ENCODE results near the gene METAP1D. TPM values are rescaled to one million over a fixed set of nuclear protein-coding genes. Genes with fewer than 3 reads are reported as not detected.
"Not testable (repeated sequence)": the region's sequence is repeated elsewhere in the genome, so short reads cannot be mapped to it uniquely, and the experiment has no call there.

Gene METAP1D
- total RNA-seq, 1 donor from 2014 or later = 4.8 TPM

DNA sequence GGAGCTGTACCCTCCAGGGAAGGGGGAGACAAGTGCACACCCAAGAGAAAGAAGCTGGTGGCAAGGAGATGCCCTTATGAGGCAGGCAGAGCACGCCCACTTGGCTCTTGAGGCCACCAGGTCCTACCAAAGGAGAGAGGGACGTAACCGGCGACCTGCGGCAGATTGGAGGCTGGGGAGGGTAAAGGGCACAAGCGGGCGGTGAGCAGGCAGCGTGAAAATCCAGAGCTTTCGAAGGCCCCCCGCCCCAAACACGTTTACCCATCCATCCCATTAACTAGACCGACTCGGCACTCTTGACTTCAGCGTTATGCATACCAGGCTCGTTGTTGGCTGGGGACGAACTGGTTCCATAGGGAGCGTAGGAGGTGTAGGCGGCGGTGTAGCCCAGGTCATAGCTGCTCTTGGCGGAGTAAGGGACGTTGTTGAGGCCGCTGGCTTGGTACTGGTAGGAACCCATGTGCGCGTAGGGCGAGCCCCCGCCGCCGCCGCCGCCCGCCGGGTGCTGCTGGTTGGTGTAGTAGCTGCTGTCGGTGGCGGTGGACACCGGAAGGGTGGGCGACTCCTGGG, 102.2 kb downstream of the METAP1D start:
- no peak for DNase-seq (ENCODE audit: low read depth)

DNA sequence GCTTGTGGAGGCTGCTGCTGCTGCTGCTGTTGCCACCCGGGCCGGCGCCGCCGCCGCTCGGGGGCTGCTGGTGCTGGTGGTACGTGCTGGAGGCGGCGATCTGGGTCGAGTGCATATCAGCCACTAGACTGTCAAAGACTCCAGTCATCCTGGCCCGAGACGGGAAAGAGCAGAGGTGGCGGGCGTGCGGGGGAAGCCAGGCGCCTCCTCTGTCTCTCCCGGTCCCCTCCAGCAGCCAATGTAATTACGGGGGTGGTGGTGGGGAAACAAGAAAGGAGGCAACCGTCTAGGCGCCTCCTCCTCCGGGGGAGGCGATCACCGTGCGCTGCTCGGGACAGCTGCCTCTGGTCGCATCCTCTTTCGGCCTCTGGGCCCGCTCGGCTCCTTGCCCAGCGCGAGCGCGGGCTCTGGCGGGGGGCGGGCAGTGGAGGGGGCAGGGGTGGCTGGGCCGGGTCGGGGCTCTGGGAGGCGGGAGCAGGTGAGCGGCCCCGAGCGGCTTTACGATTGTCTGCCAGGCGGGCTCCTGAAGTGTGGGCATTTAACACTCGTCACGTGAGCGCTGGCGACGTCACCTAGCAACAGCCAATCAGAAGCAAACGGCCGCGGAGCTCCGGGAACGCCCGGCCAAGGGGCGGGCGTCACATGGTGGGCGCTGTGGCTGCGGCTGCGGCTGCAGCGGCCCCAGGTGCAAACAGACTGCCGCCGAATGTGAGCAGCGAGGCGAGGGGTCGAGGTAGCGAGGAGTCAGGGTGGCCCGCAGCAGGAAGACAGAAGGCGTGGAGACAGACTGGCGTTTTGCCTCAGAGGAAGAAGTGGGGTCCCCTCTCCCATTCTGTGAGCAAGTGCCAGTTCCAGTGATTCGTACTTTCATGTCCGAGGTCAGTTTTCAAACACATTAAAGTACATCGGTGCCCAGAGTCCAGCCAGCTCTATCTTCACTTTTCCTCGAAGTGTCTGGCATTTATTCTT, 102.9 kb downstream of the METAP1D start, which contains the start of gene DLX2:
DLX2 (minus strand) TSS at position 510 of the 969 bp plus-strand sequence; CDS start at position 148, 362 bp downstream.
- DNase-seq (ENCODE audit: low read depth) = peak; percentile 57

DNA sequence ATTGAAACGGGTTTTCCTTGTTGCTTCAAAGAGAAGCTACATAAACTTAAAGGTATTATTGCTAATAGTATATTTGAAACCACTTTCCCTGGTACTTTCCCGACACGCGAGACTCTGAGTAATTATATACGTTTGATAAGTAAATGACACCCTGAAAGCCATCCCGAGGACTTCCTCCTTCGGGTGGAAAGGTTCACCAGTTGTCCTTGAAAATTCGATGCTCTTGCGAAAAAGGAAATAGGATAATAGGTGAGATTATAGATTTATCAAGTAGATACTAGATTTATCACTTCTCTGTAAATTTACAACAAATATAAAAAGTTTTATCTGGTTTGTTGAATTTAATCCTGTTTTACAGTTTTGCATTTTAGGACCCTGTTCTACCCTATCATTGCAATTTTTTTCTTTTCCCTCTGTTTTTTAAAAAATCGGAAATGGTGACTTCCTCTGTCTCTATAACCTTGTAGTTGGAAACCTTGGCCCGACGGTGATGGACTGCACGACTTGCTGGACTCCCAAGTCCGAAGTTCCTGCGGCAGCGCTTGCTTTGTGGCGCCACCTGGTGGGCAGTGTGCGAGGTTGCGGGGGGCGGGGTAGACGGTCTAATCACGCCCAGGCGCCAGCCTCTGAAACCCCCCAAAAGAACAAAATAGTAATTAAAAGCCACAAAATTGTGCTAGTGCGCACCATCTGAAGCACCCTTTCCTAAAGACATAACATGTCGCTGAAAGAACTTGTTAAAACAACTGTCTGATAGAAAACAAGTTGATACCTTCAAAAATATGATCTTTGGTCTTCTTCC, 103.9 kb downstream of the METAP1D start:
- DNase-seq (ENCODE audit: low read depth) = peak; percentile 71

DNA sequence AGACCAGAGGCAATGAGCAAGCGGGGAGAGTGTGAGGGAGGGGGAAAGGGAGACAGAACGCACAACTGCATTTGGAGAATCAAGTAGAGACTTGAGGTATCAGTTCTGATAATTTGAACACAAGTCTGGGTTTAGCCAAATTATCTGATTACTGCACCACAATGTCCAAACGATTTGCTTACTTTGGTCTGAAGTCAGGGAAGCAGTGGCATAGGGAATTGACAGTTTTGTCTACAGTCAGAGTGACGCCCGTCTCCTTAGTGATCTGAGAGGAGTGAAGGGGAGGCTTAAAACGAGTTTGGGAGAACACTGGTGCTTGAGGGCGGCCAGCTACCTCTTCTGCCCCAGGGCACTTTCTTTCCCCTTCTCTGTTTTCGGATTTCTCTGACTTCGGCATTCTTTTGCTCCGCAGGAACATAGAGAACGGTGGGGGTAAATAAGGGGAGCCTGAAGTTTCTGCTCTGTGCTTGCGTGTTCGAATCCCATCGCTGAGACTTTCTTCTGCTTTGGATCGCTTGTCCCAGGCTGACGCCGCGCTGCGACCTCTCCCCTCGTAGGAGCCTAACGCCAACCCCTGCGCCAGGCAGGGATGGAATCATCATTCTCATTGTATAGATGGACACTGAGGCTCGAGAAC, 105.8 kb downstream of the METAP1D start:
- no peak for DNase-seq (ENCODE audit: low read depth)

DNA sequence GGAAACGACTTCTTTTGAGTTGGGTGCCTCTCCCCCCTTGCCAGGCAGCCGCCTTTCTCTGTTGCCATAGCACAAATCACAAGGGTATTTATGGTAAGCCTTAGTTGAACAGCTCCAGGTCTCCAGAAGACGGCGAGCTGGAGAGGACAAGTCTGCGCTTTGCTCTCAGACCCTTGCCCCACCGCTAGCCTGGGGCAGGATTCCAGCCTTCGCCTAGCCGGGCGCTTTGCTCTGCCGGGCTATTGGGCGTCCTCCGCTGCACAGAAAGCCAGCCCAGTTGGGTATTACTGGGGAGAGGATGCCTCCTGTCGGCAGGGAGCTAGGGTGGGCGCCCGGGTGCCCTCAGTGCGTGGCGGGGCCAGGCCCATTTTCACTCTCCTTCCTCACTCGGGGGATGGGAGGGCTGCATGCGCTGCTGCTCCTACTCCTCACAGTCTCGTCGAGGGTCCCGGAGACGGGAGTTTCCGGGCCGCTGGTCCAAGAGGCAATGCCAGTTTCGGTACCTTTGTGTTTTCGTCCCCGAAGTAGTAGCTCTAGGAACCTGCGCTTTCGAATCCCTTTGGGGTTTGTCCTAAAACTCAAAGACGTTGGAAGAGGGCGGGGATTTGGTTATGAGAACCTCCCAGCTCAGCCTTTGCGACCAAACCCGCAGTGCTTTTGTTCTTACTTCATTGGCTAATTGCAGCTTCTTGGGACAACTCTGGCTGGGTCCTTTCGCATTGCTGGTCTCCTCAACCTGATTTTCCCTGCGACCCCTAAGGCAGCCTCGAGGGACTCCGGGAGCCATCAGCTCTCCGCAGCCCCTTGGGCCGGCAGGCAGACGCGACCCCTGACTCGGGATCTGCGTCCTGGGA, 106.6 kb downstream of the METAP1D start:
- no peak for DNase-seq (ENCODE audit: low read depth)

DNA sequence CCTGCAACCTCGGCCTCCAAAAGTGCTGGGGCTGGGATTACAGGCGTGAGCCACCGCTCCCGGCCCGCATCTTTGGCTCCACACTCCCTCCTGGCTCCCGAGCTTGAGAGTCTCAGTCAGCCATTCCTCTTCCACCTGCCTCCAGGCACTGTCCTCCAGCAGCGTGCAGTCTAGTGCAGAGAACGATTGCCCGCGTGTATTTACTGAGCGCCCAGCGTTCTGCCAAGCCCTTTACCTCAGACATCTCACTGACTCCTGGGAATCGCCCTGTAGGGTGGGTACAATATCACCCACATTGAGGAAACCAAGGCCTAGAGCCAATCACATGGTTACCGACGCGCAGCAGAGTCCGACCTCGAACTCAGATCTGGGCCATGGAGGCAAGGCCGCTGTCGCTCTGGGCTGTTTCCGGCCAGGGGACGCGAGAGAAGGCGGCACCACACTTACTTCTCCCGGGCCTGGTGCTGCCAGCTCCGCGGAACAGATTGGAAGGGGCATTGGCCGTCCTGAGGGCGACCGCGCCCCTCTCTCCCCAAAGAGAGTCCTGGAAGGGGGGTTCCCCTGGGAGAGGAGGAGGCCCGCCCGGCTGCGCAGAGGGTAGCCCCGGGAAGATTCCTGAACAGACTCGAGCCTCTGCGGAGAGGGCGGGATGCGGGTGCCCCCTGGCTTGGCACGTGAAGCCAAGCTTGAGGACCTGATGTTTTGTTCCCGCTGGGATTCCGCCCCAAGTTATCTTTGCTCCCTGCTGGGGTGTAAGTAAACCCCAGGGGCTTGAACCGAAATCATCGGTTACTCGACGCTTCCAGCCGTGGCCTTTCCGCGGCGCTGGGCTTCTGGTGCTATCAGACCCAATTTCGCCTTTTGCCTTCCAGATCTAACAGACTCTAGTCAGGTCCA, 108.2 kb downstream of the METAP1D start:
- DNase-seq (ENCODE audit: low read depth) = no peak

DNA sequence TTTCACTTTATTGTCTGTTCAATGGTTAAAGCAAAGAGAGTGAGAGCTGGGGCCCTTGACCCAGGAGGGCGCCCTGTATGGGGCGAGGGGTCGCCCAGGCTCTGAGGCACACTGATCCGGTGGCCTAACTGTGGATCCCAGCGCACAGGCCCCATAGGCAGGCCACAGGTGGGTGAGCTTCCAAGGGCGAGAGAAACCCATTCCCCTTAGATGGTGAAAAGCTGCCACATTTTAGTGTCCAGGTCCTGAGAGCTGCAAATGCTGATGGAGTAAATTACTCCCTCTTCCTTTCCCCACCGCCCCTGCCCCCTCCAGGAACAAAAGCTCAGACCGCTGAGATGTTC, 108.8 kb downstream of the METAP1D start:
- no peak for DNase-seq (ENCODE audit: low read depth)

DNA sequence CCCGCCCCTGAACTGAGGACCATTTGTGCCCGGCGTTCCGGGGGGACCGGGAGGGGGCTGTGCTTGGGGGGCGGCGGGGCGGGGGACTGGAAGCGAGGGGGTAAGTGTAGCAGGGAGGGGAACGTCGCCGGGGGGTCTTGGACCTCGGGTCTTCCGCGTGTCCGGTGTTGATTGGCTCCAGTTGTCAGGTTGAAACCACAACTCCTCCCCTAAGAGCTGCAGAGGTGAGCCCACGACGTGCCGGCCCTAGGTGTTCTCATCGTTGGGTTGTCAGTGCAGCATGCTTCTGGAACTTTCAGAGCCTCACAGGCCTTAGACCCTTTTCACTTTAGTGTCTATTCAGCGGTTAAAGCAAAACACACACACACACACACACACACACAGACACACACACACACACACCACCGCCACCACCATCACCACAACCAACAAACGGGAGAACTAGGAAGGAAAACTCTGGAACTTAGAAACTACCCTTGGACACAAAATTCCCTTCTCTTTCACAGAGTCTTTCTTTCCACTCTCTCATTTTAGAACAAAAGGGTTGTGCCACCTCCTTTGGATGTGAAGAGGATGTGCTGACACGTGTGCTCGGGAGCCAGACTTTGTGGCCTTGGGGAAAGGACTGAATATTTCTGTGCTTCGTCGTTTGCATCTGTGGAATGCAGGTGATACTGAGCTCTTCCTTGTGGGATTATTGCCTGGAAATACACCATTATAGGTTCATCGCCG, 109.7 kb downstream of the METAP1D start:
- DNase-seq (ENCODE audit: low read depth) = no peak

DNA sequence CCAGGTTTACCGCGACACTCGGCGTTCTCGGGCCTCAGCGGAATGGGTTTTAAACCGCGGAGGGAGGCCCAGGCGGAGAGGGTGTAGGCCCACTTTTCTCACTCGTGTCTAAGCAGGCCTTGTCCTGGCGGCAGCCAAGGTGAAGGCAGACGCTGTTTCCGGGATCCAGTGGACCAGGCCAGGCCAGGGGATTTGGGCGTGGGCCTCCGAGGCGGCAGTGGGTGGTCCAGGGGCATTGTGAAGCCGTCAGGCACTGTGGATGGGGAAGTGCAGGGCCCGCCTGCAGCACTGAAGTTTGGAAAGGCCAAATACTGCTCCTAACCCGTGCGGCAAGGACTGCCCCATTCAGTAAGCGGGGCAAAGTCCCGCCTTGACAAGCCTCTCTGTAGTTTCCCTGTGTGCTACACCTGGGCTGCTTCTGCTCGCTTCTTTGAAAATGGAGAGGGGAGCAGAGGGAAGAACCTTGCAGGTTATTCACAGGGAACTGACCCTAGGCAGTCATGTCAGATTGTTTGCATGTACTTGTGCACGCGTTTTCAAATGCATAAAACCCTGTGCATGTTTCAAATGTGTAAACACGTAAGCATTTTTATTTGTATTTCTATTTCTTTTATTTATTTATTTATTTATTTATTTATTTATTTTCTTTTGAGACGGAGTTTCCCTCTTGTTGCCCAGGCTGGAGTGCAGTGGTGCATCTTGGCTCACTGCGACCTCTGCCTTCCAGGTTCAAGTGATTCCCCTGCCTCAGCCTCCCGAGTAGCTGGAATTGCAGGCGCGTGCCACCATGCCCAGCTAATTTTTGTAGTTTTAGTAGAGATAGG, 110.4 kb downstream of the METAP1D start:
- no peak for DNase-seq (ENCODE audit: low read depth)

DNA sequence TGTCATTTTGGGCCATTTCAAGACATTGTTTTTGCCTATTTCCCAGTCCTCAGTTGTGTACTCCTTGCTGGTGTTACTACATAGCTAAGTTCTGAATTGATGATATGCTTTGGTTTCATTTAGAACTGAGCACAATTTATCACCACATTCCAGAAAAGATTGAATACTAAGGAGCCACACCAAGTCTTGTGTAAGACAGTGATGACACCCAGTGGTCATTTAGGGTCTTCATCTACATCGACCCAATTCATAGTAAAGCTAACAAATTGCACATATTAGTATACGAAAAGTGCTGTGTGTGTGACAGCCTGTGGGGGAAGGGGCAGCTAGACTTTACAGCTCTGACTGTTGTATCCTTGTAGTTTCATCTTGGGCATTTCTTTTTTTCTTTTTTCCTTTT, 113.9 kb downstream of the METAP1D start:
- peak; percentile 38 for DNase-seq (ENCODE audit: low read depth)

DNA sequence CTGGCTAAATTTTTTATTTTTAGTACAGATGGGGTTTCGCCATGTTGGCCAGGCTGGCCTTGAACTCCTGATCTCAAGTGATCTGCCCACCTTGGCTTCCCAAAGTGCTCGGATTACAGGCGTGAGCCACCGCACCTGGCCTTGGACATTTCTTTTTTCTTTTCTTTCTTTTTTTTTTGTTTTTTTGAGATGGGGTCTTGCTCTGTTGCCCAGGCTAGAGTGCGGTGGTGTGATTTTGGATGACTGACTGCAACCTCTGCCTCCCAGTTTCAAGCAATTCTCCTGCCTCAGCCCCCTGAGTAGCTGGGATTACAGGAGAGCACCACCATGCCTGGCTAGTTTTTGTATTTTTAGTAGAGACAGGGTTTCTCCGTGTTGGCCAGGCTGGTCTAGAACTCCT, 114.4 kb downstream of the METAP1D start:
- not testable (repeated sequence) for DNase-seq (ENCODE audit: low read depth)

DNA sequence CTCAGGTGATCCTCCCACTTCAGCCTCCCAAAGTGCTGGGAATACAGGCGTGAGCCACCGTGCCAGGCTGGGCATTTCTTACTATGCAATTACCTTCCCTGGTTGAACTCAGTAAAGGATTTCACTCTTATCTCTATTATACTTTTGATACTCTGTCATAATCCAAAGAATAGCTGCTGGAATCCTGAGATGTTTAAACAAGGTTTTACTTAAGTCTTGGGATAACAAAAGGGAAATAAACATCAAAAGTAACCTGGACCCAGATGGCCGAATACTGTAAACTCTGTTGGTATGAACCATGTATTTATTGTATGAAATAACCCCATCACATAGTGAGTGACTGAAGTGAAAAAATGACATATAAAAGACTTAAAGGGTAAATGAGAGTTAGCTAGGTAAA, 114.8 kb downstream of the METAP1D start:
- no peak for DNase-seq (ENCODE audit: low read depth)

DNA sequence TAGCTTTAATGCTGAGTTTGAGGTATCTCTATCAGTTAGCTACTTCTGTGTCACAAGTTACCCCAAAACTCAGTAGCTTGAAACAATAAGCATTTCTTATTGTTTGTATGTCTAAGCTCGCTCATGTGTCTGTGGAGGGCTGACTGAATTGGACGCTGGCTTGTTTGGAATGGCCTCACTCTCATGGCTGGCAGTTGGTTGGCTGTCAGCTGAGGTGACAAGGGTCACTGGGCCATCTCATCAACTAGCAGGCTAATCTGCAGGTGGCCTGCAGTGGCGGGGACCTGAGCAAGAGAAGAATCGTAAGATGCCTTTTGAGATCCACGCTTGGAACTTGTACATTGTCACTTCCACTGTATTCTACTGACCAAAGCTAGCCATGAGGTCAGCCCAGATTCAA, 116.4 kb downstream of the METAP1D start:
- DNase-seq (ENCODE audit: low read depth) = no peak

DNA sequence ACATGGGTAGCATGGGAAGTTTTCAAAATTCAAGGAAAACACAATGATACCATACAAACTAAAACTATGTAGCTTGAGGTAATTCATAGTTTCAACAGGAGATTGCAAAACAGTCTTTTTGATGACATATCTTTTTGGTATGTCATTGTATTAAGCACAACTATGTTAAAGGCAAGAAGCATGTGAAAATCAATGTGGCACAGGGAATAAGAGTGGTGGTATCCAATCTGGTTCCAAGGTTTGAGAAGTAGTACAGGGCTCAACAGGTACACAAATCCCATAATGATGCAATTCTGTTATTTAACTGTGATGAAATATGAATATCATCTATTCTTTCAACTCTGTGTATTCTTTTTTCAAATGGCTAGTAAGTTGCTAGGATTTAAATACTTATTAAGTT, 119.3 kb downstream of the METAP1D start:
- peak; percentile 86 for DNase-seq (ENCODE audit: low read depth)

DNA sequence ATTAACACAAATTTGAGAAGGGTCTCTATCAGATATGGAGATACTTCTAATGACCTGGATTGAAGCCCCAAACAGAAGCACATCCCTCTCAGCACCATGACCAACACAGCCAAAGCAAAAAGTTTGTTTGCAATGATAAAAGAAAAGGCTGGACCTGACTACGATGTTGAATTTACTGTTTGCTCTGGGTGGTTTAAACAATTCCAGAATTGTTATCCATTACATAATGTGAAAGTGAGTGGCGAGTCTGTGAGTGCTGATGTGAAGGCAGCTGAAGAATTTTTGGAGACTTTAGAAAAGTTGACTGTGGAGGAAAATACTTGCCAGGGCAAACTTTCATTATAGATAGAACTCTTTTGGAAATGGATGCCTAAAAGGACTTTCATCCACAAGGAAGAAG, 120.4 kb downstream of the METAP1D start:
- DNase-seq (ENCODE audit: low read depth) = no peak

DNA sequence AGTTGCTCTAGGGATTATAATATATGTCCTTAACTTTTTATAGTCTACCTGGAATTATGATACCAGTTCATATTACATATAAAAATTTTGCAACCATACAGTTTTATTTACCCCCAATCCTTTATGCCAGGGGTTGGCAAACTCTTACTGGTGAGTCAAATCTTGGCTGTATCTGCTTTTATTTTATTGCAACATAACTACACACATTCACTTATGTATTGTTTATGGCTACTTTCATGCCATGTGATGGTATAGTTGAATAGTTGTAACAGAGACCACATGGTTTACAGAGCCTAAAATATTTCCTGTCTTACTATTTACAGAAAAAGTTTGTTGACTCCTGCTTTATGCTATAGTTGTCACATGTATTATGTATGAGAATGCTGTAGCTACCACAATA, 128.7 kb downstream of the METAP1D start:
- no peak for DNase-seq (ENCODE audit: low read depth)

DNA sequence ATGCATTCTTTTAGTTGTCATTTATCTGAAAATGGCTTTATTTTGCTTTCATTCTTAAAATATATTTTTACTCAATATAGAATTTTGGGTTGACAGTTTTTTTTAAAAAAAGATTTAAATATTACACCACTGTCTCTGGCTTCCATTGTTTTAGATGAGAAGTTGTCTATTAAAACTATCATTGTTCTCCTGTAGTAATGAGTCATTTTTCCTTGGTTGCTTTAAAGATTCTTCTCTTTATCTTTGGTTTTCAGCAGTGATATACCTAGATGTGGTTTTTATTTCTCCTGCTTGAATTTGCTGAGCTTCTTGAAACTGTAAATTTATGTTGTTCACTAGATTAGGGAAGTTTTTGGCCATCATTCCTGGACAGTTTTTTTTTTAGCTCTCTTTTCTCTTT, 129.7 kb downstream of the METAP1D start:
- no peak for DNase-seq (ENCODE audit: low read depth)
